H1 (cell line): ENCODE measurements around the gene TRIM46. TPM values are rescaled to one million over a fixed set of nuclear protein-coding genes. Genes with fewer than 3 reads are reported as not detected.

Experiments
- BCL11A ChIP-seq, 2 experiments: IDR thresholded peaks; one replicate each; pipeline ENCODE4 v1.6.1; 2011; ENCODE audit warnings: low read depth in 2 of 2, low read length in 2 of 2, mild to moderate bottlenecking in 2 of 2
- HDAC2 ChIP-seq, 2 experiments: fragments of 300-600 bp in 1 of 2; sonication (generic) in 1 of 2; IDR thresholded peaks; 2 replicates each; pipeline ENCODE4 v1.6.1; 2011 to 2012; ENCODE audit warnings: low read depth in 2 of 2, low read length in 2 of 2, mild to moderate bottlenecking in 2 of 2, moderate library complexity in 2 of 2, borderline replicate concordance in 1 of 2, inconsistent platforms in 1 of 2
- NANOG ChIP-seq: IDR thresholded peaks from 2 replicates; pipeline ENCODE4 v1.6.1; 2011; ENCODE audit warnings: low read length, low read depth, mild to moderate bottlenecking, inconsistent platforms; ENCODE audit not compliant: insufficient read depth, poor library complexity, severe bottlenecking
- NRF1 ChIP-seq: IDR thresholded peaks from 2 replicates; pipeline ENCODE4 v1.6.1; 2011; ENCODE audit warnings: mild to moderate bottlenecking, low read depth, low read length, improper control_type of control experiment
- RAD21 ChIP-seq, 2 experiments: IDR thresholded peaks in 1 of 2; conservative IDR thresholded peaks in 1 of 2; 2 replicates each; pipeline ENCODE4 v1.6.1; 2011; ENCODE audit warnings: low read depth in 2 of 2, low read length in 2 of 2, improper control_type of control experiment in 1 of 2, inconsistent platforms in 1 of 2, mild to moderate bottlenecking in 1 of 2, moderate library complexity in 1 of 2
- SRF ChIP-seq: IDR thresholded peaks from 2 replicates; pipeline ENCODE4 v1.6.1; 2011; ENCODE audit warnings: mild to moderate bottlenecking, low read depth, low read length, moderate library complexity
- TEAD4 ChIP-seq: IDR thresholded peaks from 2 replicates; pipeline ENCODE4 v1.6.1; 2012; ENCODE audit warnings: low read depth, low read length, inconsistent platforms, mixed read lengths
- YY1 ChIP-seq: IDR thresholded peaks from 2 replicates; pipeline ENCODE4 v1.6.1; 2011; ENCODE audit warnings: low read depth, mild to moderate bottlenecking, low read length
- polyA plus RNA-seq, 7 experiments: library from polyadenylated mRNA; depleted of rRNA in 3 of 7; stranded (reverse) in 5 of 7; unstranded in 2 of 7; fragments of >200 nt in 5 of 7; fragments of 200-250 nt in 2 of 7; gene quantifications; 1 replicate in 5 of 7; 2 replicates in 1 of 7; 4 replicates in 1 of 7; pipeline versions ENCODE4 v1.2.1 to v1.2.3, GENCODE V29; 2011 to 2013; ENCODE audit warnings: missing spikeins in 2 of 7, mixed read lengths in 2 of 7
- total RNA-seq: library from RNA; stranded (reverse); fragmentation: NEBNext Ultra II Directional; extraction: Animal tissue kit (Norgen Biotek cat#: 25700); gene quantifications from 2 replicates; pipeline ENCODE4 v1.2.1, GENCODE V29; 2021
- TF ChIP-seq, protein P1 (sequence below): IDR thresholded peaks from 2 replicates; pipeline ENCODE4 v1.6.1; 2012; ENCODE audit warnings: inconsistent platforms
- TF ChIP-seq, protein P2 (sequence below), 3 experiments: IDR thresholded peaks; 1 replicate in 2 of 3; 2 replicates in 1 of 3; pipeline versions ENCODE4 v1.5.1 to v1.6.1; 2011; ENCODE audit warnings: low read length in 3 of 3, mild to moderate bottlenecking in 3 of 3, inconsistent platforms in 2 of 3, low read depth in 1 of 3, moderate library complexity in 1 of 3; ENCODE audit not compliant: insufficient read depth in 1 of 3; ENCODE audit errors: control extremely low read depth in 1 of 3

Gene TRIM46
- total and polyA plus RNA-seq, 2 of the 8 experiments (the other 6 are each of a cell fraction or from before 2014, with no cell fraction given), result 15.5 to 21.6 TPM

DNA sequence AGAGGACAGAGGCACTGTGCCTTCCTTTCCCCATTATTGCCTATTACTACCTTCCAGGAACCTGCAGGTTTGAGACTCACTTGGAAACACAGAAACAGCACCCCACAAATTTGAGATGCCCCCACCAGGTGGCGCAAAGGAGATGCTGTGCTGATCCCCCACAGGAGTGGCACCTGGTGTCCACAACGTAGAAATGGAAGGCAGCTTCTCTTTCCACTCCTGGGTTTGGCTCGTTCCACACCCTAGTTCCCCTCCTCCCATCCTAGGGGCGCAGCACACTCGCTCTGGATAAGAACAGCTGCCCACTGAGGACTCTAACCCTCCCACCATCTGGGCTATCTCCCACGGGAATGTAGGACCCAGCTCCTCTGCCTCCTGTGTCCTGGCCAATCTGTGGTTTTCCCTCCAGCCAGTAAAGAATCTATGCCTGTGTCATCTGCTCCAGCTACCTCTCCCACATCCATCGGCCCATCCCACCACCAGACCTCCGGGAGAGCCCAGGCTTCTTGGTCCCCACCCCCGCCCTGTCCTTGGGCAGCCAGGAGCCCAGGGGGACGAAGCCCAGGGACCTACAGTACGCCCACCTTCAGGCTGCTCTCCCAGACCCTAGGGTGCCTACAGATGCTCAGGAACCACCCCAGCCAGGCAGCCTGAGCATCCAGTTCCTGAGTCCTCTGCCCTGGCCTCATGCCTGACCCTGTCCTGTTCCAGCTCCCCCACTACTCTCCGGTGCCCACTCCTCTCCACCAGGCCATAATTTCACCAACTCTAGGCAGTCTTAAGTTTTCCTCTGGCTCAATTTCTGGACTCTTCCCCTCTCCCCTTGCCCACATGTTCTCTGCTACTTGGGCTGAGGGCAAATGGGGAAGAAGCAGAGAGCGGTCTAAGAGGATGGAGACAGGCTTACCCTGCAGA, 33.5 kb downstream of the TRIM46 start (continued):
- 0 out of 4 replicates have a peak, but pooled peaks of 1 of the 2 experiments have one; percentile 16 for TF ChIP-seq HDAC2 (IDR thresholded peaks at IDR 0.05; ENCODE audit: borderline replicate concordance in 1 of 2, low read depth in 2 of 2, low read length in 2 of 2)
- 0 out of 2 replicates have a peak, but pooled peaks have one; percentile 12 for TF ChIP-seq YY1
- TF ChIP-seq SRF, result no peak
- no peak for TF ChIP-seq NANOG
- TF ChIP-seq, protein P1, sequence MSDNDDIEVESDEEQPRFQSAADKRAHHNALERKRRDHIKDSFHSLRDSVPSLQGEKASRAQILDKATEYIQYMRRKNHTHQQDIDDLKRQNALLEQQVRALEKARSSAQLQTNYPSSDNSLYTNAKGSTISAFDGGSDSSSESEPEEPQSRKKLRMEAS, result no peak
- TF ChIP-seq TEAD4, result no peak
- TF ChIP-seq RAD21 (IDR thresholded peaks at IDR 0.05 in 1 of 2, conservative IDR thresholded peaks at IDR 0.05 in 1 of 2; ENCODE audit: low read depth in 2 of 2, low read length in 2 of 2), result peak; percentile 55 to 64
- TF ChIP-seq, protein P2, sequence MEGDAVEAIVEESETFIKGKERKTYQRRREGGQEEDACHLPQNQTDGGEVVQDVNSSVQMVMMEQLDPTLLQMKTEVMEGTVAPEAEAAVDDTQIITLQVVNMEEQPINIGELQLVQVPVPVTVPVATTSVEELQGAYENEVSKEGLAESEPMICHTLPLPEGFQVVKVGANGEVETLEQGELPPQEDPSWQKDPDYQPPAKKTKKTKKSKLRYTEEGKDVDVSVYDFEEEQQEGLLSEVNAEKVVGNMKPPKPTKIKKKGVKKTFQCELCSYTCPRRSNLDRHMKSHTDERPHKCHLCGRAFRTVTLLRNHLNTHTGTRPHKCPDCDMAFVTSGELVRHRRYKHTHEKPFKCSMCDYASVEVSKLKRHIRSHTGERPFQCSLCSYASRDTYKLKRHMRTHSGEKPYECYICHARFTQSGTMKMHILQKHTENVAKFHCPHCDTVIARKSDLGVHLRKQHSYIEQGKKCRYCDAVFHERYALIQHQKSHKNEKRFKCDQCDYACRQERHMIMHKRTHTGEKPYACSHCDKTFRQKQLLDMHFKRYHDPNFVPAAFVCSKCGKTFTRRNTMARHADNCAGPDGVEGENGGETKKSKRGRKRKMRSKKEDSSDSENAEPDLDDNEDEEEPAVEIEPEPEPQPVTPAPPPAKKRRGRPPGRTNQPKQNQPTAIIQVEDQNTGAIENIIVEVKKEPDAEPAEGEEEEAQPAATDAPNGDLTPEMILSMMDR (IDR thresholded peaks at IDR 0.05; ENCODE audit: control extremely low read depth in 1 of 3, insufficient read depth in 1 of 3, low read depth in 1 of 3, low read length in 3 of 3), result peak in 2 of 3 experiments; percentile 89 to 97; a peak in 3 of 4 replicates
- no peak for TF ChIP-seq NRF1
- TF ChIP-seq BCL11A (IDR thresholded peaks at IDR 0.05; ENCODE audit: low read depth in 2 of 2, low read length in 2 of 2), result no peak
